HG03439 (cell line): ENCODE measurements around the gene RFPL1.

Source experiments
- ATAC-seq: cut with Tn5 transposase; IDR thresholded peaks from one replicate; pipeline ENCODE4 v1.9.1; 2021; ENCODE audit warnings: mild to moderate bottlenecking, moderate library complexity; ENCODE audit not compliant: unreplicated experiment

RFPL1 gene

GRCh38 chr22:29442976-29443375 is 4.6 kb downstream of the RFPL1 start:
- ATAC-seq, result no peak

DNA sequence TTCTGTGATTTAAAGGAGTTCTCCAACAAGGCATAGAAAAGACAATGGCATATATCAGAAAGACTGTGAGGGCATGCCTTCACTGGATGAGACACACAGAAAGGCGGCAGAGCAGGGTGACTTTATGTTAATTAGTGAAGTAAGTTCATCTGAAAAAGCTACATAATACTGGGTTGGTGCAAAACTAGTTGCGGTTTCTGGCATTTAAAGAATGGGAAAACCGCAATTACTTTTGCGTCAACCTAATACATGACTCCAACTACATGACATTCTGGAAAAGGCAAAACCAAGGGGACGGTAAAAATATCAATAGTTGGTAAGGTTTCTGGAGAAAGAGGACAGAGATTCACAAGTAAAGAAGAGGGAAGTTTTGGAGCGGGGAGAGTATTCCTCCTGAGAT is 5.1 kb downstream of the RFPL1 start:
- no peak for ATAC-seq

DNA sequence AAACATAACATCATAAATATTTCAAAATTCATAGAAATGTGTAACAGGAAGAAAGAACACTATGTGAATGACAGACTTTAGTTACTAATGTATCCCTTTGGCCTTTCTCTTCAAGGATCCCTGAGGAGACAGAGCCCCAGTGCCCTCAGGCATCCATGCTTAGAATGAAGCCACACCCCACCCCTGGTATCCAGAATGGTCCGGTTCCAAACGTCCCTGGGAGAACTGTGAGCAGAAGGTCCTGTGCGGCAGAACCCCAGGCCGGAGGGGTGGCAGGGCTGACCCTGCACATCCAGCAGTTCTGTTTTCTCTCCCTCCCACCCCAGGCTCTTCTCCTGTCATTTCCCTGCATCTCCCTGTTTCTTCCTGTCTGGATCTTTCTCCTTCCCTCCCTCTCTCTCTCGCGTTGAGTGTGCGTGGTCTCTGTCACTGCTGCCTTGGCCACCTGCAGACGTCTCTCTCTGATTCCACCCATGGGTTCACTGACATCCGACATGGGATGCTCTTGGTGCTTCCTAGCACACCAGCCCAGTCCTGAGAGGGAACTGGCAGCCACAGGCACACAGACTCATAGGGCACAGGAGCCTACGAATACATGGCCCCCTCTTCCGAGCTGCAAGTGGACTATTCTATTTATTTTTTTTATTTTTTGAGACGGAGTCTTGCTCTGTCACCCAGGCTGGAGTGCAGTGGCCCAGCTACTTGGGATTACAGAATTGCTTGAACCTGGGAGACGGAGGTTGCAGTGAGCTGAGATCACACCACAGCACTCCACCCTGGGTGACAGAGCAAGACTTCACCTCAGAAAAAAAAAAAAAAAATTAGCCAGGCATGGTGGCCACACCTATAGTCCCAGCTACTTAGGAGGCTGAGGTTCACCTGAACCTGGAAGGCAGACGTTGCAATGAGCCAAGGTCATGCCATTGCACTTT is 5.7 kb downstream of the RFPL1 start:
- no peak for ATAC-seq

- no peak for ATAC-seq
Measured at GRCh38 chr22:29445508-29445907, 7.1 kb downstream of the RFPL1 start.

DNA sequence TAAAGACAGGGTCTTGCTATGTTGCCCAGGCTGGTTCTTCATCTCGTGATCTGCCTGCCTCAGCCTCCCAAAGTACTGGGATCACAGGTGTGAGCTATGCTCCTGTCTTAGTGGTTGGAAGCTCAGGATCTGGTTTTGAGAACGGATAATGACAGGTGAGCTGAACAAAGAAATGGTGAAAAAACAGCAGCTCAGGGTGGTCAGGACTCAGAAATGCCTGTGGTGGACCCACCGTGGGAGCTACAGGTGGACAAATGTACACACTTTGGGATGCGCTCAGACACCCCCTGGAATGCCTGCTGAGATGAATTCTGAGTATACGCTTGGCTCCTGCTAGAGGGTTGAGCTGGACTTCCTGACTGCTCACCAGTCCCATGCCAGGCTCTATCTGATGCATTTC is 9.5 kb downstream of the RFPL1 start:
- ATAC-seq, result no peak

DNA sequence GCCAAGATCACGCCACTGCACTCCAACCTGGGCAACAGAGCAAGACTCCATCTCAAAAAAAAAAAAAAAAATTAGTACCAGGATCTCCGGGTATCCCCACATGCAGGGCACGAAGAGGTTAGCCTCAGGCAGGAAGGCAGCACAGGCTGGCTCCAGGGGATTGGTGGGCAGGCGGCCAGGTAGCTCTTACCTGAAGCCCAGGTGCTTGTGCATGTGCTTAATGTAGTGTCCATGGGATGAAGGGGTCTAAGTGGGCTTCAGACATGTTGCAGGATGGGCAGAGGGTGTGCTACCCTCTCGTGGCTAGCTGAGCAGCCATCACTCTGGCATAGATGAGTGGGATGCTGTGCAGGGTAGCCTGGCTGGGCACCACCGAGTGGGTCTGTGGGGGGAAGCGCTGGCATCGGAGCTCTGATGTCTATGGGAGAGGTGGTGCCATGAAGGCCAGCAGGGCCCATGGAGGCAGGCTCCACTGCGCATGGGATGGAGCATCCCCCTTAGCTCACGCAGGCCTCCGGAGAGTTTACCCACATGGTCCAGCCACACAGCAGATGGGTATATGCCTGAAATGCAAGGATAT is 11.0 kb downstream of the RFPL1 start:
- no peak for ATAC-seq

GRCh38 chr22:29450222-29450621 is 11.8 kb downstream of the RFPL1 start:
- no peak for ATAC-seq

- no peak for ATAC-seq
Measured at GRCh38 chr22:29451863-29452262, 13.5 kb downstream of the RFPL1 start.

DNA sequence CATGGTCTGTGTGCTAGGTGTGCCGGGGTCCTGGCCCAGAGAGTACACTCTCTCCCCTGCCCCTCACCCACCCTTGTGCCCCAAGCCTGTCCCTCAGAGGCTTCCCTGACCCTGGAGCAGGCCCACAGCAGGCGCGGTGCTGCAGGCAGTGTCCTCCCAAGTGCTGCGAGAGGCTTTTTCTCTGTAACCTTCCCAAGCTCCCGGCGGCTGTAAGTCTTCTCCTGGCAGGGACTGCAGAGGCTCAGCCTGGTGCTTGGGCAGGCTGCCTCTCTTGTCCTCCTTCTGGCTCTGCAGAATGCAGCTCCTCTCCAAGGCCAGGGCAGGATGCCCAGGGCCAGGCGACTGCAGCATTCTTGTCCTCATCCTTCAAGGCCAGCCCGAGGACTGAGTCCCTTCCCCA is 15.9 kb downstream of the RFPL1 start:
- ATAC-seq, result no peak

DNA sequence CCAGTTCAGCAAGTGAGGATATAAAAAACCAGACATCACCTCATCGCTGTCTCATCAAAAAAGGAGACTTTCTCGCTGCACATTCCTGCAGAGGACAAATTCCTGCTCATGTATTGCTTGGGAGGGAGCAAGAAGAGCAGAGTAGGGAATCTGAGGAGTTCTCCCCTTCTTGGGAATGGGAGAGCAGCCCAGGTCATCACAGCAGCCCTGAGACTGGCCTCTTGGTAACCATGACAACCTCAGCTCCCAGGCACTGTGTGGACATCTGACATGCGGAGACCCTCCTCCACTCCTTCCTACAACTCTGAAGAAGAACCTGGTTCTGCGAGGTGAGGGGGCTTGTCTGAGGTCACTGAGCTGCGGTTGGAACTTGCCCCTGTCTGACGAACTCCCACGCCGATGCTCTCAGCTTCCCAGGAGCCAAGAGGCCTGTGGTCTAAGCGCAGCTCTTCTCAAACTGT is 17.9 kb downstream of the RFPL1 start:
- ATAC-seq, result no peak

- ATAC-seq, result no peak
Measured at GRCh38 chr22:29457730-29458129, 19.3 kb downstream of the RFPL1 start.

DNA sequence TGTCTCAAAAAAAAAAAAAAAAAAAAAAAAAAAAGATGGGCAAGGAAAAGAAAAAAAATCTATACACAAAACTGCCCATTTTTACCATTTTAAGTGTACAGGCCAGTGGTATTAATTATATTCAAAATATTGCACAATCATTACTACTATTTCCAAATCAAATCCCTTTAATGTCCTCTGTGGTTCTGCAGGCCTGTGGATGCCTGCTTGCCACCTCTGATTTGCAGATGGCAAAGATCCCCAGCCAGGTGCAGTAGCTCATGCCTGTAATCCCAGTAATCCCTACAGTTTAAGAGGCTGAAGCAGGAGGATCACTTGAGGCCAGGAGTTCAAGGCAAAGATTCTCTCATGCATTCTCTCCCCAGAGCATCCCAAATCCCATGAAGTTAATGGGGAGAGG is 20.2 kb downstream of the RFPL1 start:
- ATAC-seq, result no peak

- no peak for ATAC-seq
Measured at GRCh38 chr22:29459773-29460172, 21.4 kb downstream of the RFPL1 start.

GRCh38 chr22:29461263-29461662 is 22.9 kb downstream of the RFPL1 start:
- ATAC-seq, result no peak

DNA sequence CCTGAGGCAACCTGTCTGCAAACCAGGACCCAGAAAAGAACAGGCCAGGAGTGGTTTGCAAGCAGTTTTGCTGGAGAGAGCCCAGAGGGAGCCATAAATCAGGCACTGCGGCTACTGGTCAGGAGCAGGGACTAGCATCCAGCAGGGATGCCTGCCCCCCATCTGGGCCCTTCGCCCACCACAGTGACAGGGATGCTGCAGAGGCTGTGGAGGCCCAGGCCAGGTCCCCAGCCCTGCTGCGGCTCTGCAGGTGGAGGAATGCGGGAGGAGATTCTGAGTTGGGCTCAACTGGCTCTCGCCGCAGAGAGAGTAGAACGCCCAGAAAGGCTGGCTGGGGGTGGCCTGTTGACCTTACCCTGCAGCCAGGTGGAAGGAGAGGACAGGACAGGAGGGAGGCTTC is 25.2 kb downstream of the RFPL1 start:
- ATAC-seq, result no peak

GRCh38 chr22:29464581-29464980 is 26.2 kb downstream of the RFPL1 start:
- no peak for ATAC-seq

DNA sequence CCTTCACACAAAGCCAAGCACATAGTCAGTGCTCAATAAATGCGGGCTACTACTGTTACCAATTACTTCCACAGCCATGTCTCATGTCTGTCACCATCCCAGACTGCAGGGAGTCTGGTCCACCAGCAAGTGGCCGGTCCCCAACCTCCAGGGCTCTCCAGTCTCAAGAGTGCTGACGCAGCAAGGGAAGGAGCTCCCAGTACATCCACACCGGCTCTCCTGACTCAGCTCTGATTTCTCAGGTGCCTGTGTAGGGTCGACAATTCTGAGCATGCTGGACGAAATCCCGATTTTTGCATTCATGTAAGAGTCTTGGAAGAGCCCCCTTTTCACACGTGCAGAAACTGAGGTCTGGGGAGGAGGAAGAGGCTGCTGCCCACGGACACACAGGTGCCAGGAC is 31.4 kb downstream of the RFPL1 start:
- no peak for ATAC-seq

DNA sequence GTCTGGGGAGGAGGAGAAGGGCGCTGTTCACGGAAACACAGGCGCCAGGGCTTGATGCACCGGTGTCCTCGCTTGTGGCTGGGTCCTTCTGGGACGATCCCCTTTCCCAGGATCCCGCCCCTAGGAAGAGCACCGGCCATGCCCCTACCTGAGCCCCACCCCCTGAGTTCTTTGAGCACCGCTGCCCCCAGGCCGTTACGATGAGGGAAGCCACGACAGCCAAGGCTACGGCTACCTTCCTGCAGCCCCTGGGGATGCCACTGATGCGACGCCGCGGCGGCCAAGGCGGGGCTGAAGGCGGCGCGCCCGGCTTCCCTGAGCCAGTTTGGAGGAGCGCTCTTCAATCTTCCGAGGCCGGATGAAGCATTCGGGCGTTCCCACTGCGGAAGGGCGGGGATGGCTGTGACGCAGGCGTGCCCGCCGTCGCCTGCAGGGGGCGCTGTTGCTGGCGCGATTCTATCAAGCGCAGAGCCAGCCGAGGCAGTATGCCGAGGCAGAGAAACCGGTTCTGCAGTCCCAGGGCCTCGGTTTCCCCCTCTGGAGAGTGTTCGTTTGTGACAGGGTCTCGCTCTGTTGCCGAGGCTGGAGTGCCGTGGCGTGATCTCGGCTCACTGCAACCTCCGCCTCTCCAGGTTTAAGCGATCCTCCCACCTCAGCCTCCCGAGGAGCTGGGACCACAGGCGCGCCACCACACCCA is 31.9 kb downstream of the RFPL1 start:
- no peak for ATAC-seq

DNA sequence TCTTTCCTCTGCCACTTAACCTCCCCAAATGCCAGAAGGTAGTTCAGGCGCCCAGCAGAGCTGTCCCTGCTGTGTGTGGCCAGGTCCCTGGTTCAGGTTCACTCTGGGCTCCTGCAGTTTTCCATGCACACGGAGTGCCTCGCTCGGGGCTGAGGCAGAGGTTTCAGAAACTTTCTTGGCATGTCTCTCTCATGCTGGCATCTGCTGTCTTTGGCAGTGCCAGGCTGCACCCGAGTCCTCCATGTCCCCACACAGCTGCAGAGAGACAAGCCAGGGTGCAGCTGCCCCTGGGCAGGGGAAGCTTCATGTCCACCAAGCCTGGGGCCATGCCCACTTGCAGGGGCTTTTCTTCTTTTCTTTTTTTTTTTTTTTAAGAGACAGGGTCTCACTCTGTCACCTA is 34.6 kb downstream of the RFPL1 start:
- no peak for ATAC-seq

GRCh38 chr22:29475550-29475949 is 37.2 kb downstream of the RFPL1 start:
- ATAC-seq, result peak; percentile 60

GRCh38 chr22:29476116-29476515 is 37.7 kb downstream of the RFPL1 start:
- ATAC-seq, result no peak
